H9 (cell line): ENCODE results near the gene WDR74. TPM values are rescaled to one million over a fixed set of nuclear protein-coding genes. Genes with fewer than 3 reads are reported as not detected.

ENCODE experiments used
- DNase-seq: peaks from one replicate; pipeline ENCODE4 v3.0.0-alpha.2; 2017
- H2AFZ ChIP-seq: one replicate; pipeline ENCODE4 v1.6.1; 2013; ENCODE audit warnings: mild to moderate bottlenecking, low read length, control low read depth, moderate library complexity
- H2AK5ac ChIP-seq: 2 replicates; pipeline ENCODE4 v1.6.1; 2013; ENCODE audit warnings: low read length, control low read depth, mixed read lengths; ENCODE audit not compliant: insufficient read length
- H2BK120ac ChIP-seq: one replicate; pipeline ENCODE4 v1.6.1; 2013; ENCODE audit warnings: low read depth, mild to moderate bottlenecking, low read length, control low read depth, inconsistent platforms; ENCODE audit not compliant: poor library complexity, severe bottlenecking
- H2BK12ac ChIP-seq: 2 replicates; pipeline ENCODE4 v1.6.1; 2013; ENCODE audit warnings: low read length, control low read depth, mixed read lengths, low read depth; ENCODE audit not compliant: insufficient read length
- H2BK15ac ChIP-seq: 2 replicates; pipeline ENCODE4 v1.6.1; 2013; ENCODE audit warnings: low read depth, low read length, control low read depth
- H2BK20ac ChIP-seq: one replicate; pipeline ENCODE4 v1.6.1; 2013; ENCODE audit warnings: low read depth, mild to moderate bottlenecking, low read length, control low read depth, inconsistent platforms; ENCODE audit not compliant: poor library complexity, severe bottlenecking
- H2BK5ac ChIP-seq: 2 replicates; pipeline ENCODE4 v1.6.1; 2013; ENCODE audit warnings: low read length, control low read depth, mixed read lengths; ENCODE audit not compliant: insufficient read length
- H3K14ac ChIP-seq: 2 replicates; pipeline ENCODE4 v1.6.1; 2013; ENCODE audit warnings: low read length, control low read depth; ENCODE audit not compliant: insufficient read depth
- H3K18ac ChIP-seq: 2 replicates; pipeline ENCODE4 v1.6.1; 2013; ENCODE audit warnings: low read depth, mild to moderate bottlenecking, mixed read lengths, low read length, control low read depth; ENCODE audit not compliant: insufficient read length
- H3K23ac ChIP-seq: 2 replicates; pipeline ENCODE4 v1.6.1; 2013; ENCODE audit warnings: low read length, control low read depth, mixed read lengths, low read depth; ENCODE audit not compliant: insufficient read length
- H3K23me2 ChIP-seq: 2 replicates; pipeline ENCODE4 v1.6.1; 2013; ENCODE audit warnings: low read depth, mild to moderate bottlenecking, mixed read lengths, low read length, control low read depth; ENCODE audit not compliant: insufficient read length, poor library complexity, severe bottlenecking
- H3K27ac ChIP-seq: 2 replicates; pipeline ENCODE4 v1.5.1; 2013; ENCODE audit warnings: low read length, control low read depth, mixed read lengths, low read depth; ENCODE audit not compliant: insufficient read length
- H3K27me3 ChIP-seq: 2 replicates; pipeline ENCODE4 v1.6.1; 2013; ENCODE audit warnings: low read length, control low read depth, inconsistent platforms; ENCODE audit not compliant: insufficient read depth
- H3K4ac ChIP-seq: 2 replicates; pipeline ENCODE4 v1.6.1; 2013; ENCODE audit warnings: low read depth, mild to moderate bottlenecking, control low read depth, inconsistent platforms, low read length, moderate library complexity
- H3K4me1 ChIP-seq: 2 replicates; pipeline ENCODE4 v1.6.1; 2013; ENCODE audit warnings: low read length, control low read depth, inconsistent platforms; ENCODE audit not compliant: insufficient read depth
- H3K4me2 ChIP-seq: 2 replicates; pipeline ENCODE4 v1.6.1; 2013; ENCODE audit warnings: low read length, control low read depth, mixed read lengths; ENCODE audit not compliant: insufficient read length, insufficient read depth
- H3K56ac ChIP-seq: 2 replicates; pipeline ENCODE4 v1.6.1; 2013; ENCODE audit warnings: low read depth, mild to moderate bottlenecking, mixed read lengths, low read length, control low read depth; ENCODE audit not compliant: insufficient read length
- H3K79me1 ChIP-seq: 2 replicates; pipeline ENCODE4 v1.6.1; 2013; ENCODE audit warnings: low read depth, mild to moderate bottlenecking, moderate library complexity, low read length, control low read depth, inconsistent platforms; ENCODE audit not compliant: insufficient read depth, poor library complexity, severe bottlenecking
- H3K79me2 ChIP-seq: 2 replicates; pipeline ENCODE4 v1.6.1; 2013; ENCODE audit warnings: low read length, control low read depth, inconsistent platforms; ENCODE audit not compliant: insufficient read depth
- H3K9ac ChIP-seq: 2 replicates; pipeline ENCODE4 v1.6.1; 2013; ENCODE audit warnings: low read length, control low read depth, mixed read lengths; ENCODE audit not compliant: insufficient read length; ENCODE audit errors: extremely low read depth
- H3K9me3 ChIP-seq: one replicate; pipeline ENCODE4 v1.6.1; 2013; ENCODE audit warnings: low read depth, low read length, inconsistent platforms; ENCODE audit not compliant: control insufficient read depth
- H3T11ph ChIP-seq: one replicate; pipeline ENCODE4 v1.6.1; 2013; ENCODE audit warnings: mild to moderate bottlenecking, low read length, control low read depth, inconsistent platforms
- H4K20me1 ChIP-seq: one replicate; pipeline ENCODE4 v1.6.1; 2013; ENCODE audit not compliant: control insufficient read depth, insufficient read length, insufficient read depth
- H4K5ac ChIP-seq: 2 replicates; pipeline ENCODE4 v1.6.1; 2013; ENCODE audit warnings: low read depth, mild to moderate bottlenecking, mixed read lengths, low read length, control low read depth; ENCODE audit not compliant: insufficient read length
- H4K8ac ChIP-seq: replicated peaks from 2 replicates; pipeline ENCODE4 v1.6.1; 2013; ENCODE audit warnings: low read length, control low read depth, mixed read lengths, low read depth; ENCODE audit not compliant: insufficient read length
- H4K91ac ChIP-seq: 2 replicates; pipeline ENCODE4 v1.6.1; 2013; ENCODE audit warnings: low read depth, mild to moderate bottlenecking, moderate library complexity, mixed read lengths, low read length, control low read depth; ENCODE audit not compliant: insufficient read length
- H3K27ac Mint-ChIP-seq, 3 experiments: 2 replicates in 2 of 3; 3 replicates in 1 of 3; pipeline ENCODE4 v1.8.0; 2020 to 2021; ENCODE audit warnings: mixed read lengths in 3 of 3, mild to moderate bottlenecking in 1 of 3, moderate library complexity in 1 of 3
- H3K27me3 Mint-ChIP-seq: 2 replicates; pipeline ENCODE4 v1.8.0; 2021; ENCODE audit warnings: low read depth, mild to moderate bottlenecking, moderate library complexity, mixed read lengths
- H3K36me3 Mint-ChIP-seq, 3 experiments: 2 replicates in 2 of 3; 3 replicates in 1 of 3; pipeline ENCODE4 v1.8.0; 2020 to 2021; ENCODE audit warnings: low read depth in 3 of 3, mixed read lengths in 3 of 3; ENCODE audit not compliant: insufficient read depth in 1 of 3
- H3K4me1 Mint-ChIP-seq, 2 experiments: 2 replicates each; pipeline ENCODE4 v1.8.0; 2020; ENCODE audit warnings: mixed read lengths in 2 of 2
- H3K4me3 Mint-ChIP-seq, 2 experiments: 2 replicates in 1 of 2; 3 replicates in 1 of 2; pipeline ENCODE4 v1.8.0; 2020 to 2021; ENCODE audit warnings: mild to moderate bottlenecking in 2 of 2, mixed read lengths in 2 of 2, moderate library complexity in 1 of 2
- H3K9me3 Mint-ChIP-seq, 2 experiments: 2 replicates in 1 of 2; 3 replicates in 1 of 2; pipeline ENCODE4 v1.8.0; 2020; ENCODE audit warnings: mild to moderate bottlenecking in 2 of 2, mixed read lengths in 2 of 2, moderate library complexity in 1 of 2
- CTCF ChIP-seq: fragments of 200-600 bp; sonication (generic); conservative IDR thresholded peaks from 3 replicates; pipeline ENCODE4 v1.8.0; 2021; ENCODE audit warnings: antibody characterized with exemption, mild to moderate bottlenecking
- WGBS: extraction: QIAGEN DNeasy Blood & Tissue Kit; methylation state at CpG from one replicate; pipeline ENCODE4 v1.1.7; 2013; ENCODE audit warnings: missing lambda C conversion rate, low lambda C conversion rate, mixed read lengths; ENCODE audit not compliant: insufficient read length; ENCODE audit errors: extremely low coverage; 5-methylcytosine and 5-hydroxymethylcytosine counted together
- total RNA-seq: library from RNA; stranded (reverse); gene quantifications from 2 replicates; pipeline ENCODE4 v1.2.1, GENCODE V29; 2021

WDR74 gene
- total RNA-seq, 1 experiment from 2014 or later, result 121 TPM

GRCh38 chr11:62823677-62824076, 15.7 kb downstream of the WDR74 start:
- no peak overlapping the region for H3K4ac ChIP-seq
- Mint-ChIP-seq H3K27me3 (no peaks in the 10 kb centered on the region), H3K9me3 (no peaks in the 10 kb centered on the region), H3K27ac (no peak overlapping the region), H3K4me3 (no peak overlapping the region; a peak in 1 of 5 replicates), H3K36me3 (peaks cover 25 to 78% (median 76%) of the 10 kb centered on the region in 3 experiments; a peak in 6 of 7 replicates), H3K4me1 (no peaks in the 10 kb centered on the region)
- H3K4me2 ChIP-seq, result no peak overlapping the region
- no peaks in the 10 kb centered on the region for H3K27me3 ChIP-seq
- no peak overlapping the region for H2BK15ac ChIP-seq
- H3K27ac ChIP-seq, result no peak overlapping the region
- H2BK20ac ChIP-seq, result no peak overlapping the region
- no peak overlapping the region for H3K9ac ChIP-seq
- no peak overlapping the region for H4K8ac ChIP-seq
- H3T11ph ChIP-seq, result no peak overlapping the region
- H4K91ac ChIP-seq, result no peak overlapping the region
- no peak overlapping the region for H4K5ac ChIP-seq
- H2AK5ac ChIP-seq, result no peak overlapping the region
- H2BK12ac ChIP-seq, result no peak overlapping the region
- no peak for DNase-seq
- H3K18ac ChIP-seq, result no peak overlapping the region
- no peak overlapping the region for H3K56ac ChIP-seq
- H2BK120ac ChIP-seq, result no peak overlapping the region
- H3K14ac ChIP-seq, result no peak overlapping the region
- no peaks in the 10 kb centered on the region for H3K4me1 ChIP-seq
- WGBS, result no CpG with 5 or more reads among the region's 3 CpGs
- H3K79me2 ChIP-seq, result no peaks in the 10 kb centered on the region
- no peak overlapping the region for H3K23ac ChIP-seq
- H2BK5ac ChIP-seq, result no peak overlapping the region
- no peaks in the 10 kb centered on the region for H3K79me1 ChIP-seq
- no peaks in the 10 kb centered on the region for H4K20me1 ChIP-seq
- no peaks in the 10 kb centered on the region for H3K9me3 ChIP-seq
- no peak overlapping the region for H2AFZ ChIP-seq
- no peaks in the 10 kb centered on the region for H3K23me2 ChIP-seq
- no peak for TF ChIP-seq CTCF
